Mesenchymal stem cell (in vitro differentiated cells and primary cell): ENCODE data around the gene MSANTD4.
"Not testable (repeated sequence)": the region's sequence is repeated elsewhere in the genome, so short reads cannot be mapped to it uniquely, and the experiment has no call there.

Experiments used
- DNase-seq: peaks from one replicate; pipeline ENCODE4 v3.0.0-alpha.2; 2013
- H2AFZ ChIP-seq: one replicate; pipeline ENCODE4 v1.6.1; 2013; ENCODE audit warnings: low read depth, mild to moderate bottlenecking, control low read depth, inconsistent platforms, low read length, moderate library complexity
- H2AK5ac ChIP-seq: 2 replicates; pipeline ENCODE4 v1.6.1; 2013; ENCODE audit warnings: low read length, moderate library complexity, mild to moderate bottlenecking, inconsistent platforms; ENCODE audit not compliant: severe bottlenecking
- H2BK120ac ChIP-seq: one replicate; pipeline ENCODE4 v1.6.1; 2013; ENCODE audit warnings: low read depth, mild to moderate bottlenecking, inconsistent platforms, low read length, moderate library complexity
- H2BK12ac ChIP-seq, 2 experiments: one replicate each; pipeline ENCODE4 v1.6.1; 2013; ENCODE audit warnings: inconsistent platforms in 2 of 2, low read length in 2 of 2, mild to moderate bottlenecking in 2 of 2, moderate library complexity in 2 of 2, control low read depth in 1 of 2
- H2BK15ac ChIP-seq: one replicate; pipeline ENCODE4 v1.6.1; 2013; ENCODE audit warnings: mild to moderate bottlenecking, low read depth, inconsistent platforms; ENCODE audit not compliant: poor library complexity, severe bottlenecking
- H2BK5ac ChIP-seq: 2 replicates; pipeline ENCODE4 v1.6.1; 2013; ENCODE audit warnings: low read depth, mild to moderate bottlenecking, low read length, control low read depth, inconsistent platforms; ENCODE audit not compliant: poor library complexity, severe bottlenecking
- H3K14ac ChIP-seq, 2 experiments: one replicate each; pipeline ENCODE4 v1.6.1; 2013; ENCODE audit warnings: inconsistent platforms in 2 of 2, low read length in 2 of 2, control low read depth in 1 of 2, mild to moderate bottlenecking in 1 of 2, moderate library complexity in 1 of 2
- H3K18ac ChIP-seq, 2 experiments: one replicate each; pipeline ENCODE4 v1.6.1; 2013; ENCODE audit warnings: inconsistent platforms in 2 of 2, low read length in 2 of 2, control low read depth in 1 of 2, low read depth in 1 of 2, mild to moderate bottlenecking in 1 of 2
- H3K23ac ChIP-seq, 2 experiments: one replicate each; pipeline ENCODE4 v1.6.1; 2013; ENCODE audit warnings: inconsistent platforms in 2 of 2, low read length in 2 of 2, mild to moderate bottlenecking in 2 of 2, moderate library complexity in 2 of 2, control low read depth in 1 of 2
- H3K27ac ChIP-seq: 2 replicates; pipeline ENCODE4 v1.5.1; 2013; ENCODE audit warnings: mild to moderate bottlenecking, moderate library complexity, low read length, control low read depth, inconsistent platforms; ENCODE audit not compliant: poor library complexity, severe bottlenecking
- H3K27me3 ChIP-seq, 2 experiments: 2 replicates each; pipeline versions ENCODE4 v1.6.1 to v1.7.0; 2013; ENCODE audit warnings: low read length in 2 of 2, mild to moderate bottlenecking in 2 of 2, moderate library complexity in 2 of 2, control low read depth in 1 of 2, inconsistent platforms in 1 of 2; ENCODE audit not compliant: control insufficient read depth in 1 of 2, insufficient read depth in 1 of 2
- H3K36me3 ChIP-seq, 2 experiments: 2 replicates each; pipeline versions ENCODE4 v1.6.1 to v1.7.0; 2013; ENCODE audit warnings: low read length in 2 of 2, control low read depth in 1 of 2, inconsistent platforms in 1 of 2, low read depth in 1 of 2, mild to moderate bottlenecking in 1 of 2; ENCODE audit not compliant: insufficient read depth in 2 of 2, control insufficient read depth in 1 of 2
- H3K4ac ChIP-seq, 2 experiments: one replicate each; pipeline ENCODE4 v1.6.1; 2013; ENCODE audit warnings: inconsistent platforms in 2 of 2, low read length in 2 of 2, mild to moderate bottlenecking in 2 of 2, moderate library complexity in 2 of 2, control low read depth in 1 of 2, low read depth in 1 of 2
- H3K4me1 ChIP-seq: 2 replicates; pipeline ENCODE4 v1.6.1; 2013; ENCODE audit warnings: low read depth, low read length, control low read depth; ENCODE audit not compliant: control insufficient read depth, insufficient read depth
- H3K4me2 ChIP-seq: 2 replicates; pipeline ENCODE4 v1.6.1; 2013; ENCODE audit warnings: low read length, mild to moderate bottlenecking, inconsistent platforms; ENCODE audit not compliant: poor library complexity, severe bottlenecking
- H3K4me3 ChIP-seq, 2 experiments: 2 replicates each; pipeline versions ENCODE4 v1.5.1 to v1.7.0; 2013; ENCODE audit warnings: low read length in 2 of 2, mild to moderate bottlenecking in 2 of 2, control low read depth in 1 of 2, low read depth in 1 of 2; ENCODE audit not compliant: insufficient read depth in 1 of 2
- H3K79me1 ChIP-seq: replicated peaks from 2 replicates; pipeline ENCODE4 v1.6.1; 2013; ENCODE audit warnings: mild to moderate bottlenecking, control low read depth, low read length, inconsistent platforms; ENCODE audit not compliant: poor library complexity, severe bottlenecking
- H3K9ac ChIP-seq: 2 replicates; pipeline ENCODE4 v1.7.0; 2013; ENCODE audit warnings: mild to moderate bottlenecking, low read length, moderate library complexity
- H3K9me3 ChIP-seq: 2 replicates; pipeline ENCODE4 v1.7.0; 2013; ENCODE audit warnings: mild to moderate bottlenecking, low read length; ENCODE audit not compliant: control insufficient read depth
- H4K8ac ChIP-seq: one replicate; pipeline ENCODE4 v1.6.1; 2013; ENCODE audit warnings: inconsistent platforms, mild to moderate bottlenecking, low read length, moderate library complexity
- H4K91ac ChIP-seq: one replicate; pipeline ENCODE4 v1.6.1; 2013; ENCODE audit warnings: mild to moderate bottlenecking, low read length, inconsistent platforms
- WGBS: methylation state at CpG from one replicate; pipeline ENCODE4 v1.1.7; 2013; ENCODE audit warnings: mixed read lengths; 5-methylcytosine and 5-hydroxymethylcytosine counted together

The MSANTD4 gene

GRCh38 chr11:106061954-106062949, 40.2 kb upstream of the MSANTD4 start:
- Histone ChIP-seq H3K4me1 (no peaks in the 10 kb centered on the region), H2BK12ac (no peak overlapping the region), H3K9ac (no peak overlapping the region), H2AFZ (no peak overlapping the region), H2BK120ac (no peak overlapping the region), H3K4ac (no peak overlapping the region), H2BK5ac (no peak overlapping the region), H3K4me2 (no peak overlapping the region), H3K18ac (no peak overlapping the region), H3K23ac (no peak overlapping the region), H2AK5ac (no peak overlapping the region), H3K27me3 (no peaks in the 10 kb centered on the region), H3K9me3 (no peaks in the 10 kb centered on the region), H4K91ac (no peak overlapping the region), H3K79me1 (peaks cover 10% of the 10 kb centered on the region), H3K14ac (no peak overlapping the region), H3K27ac (no peak overlapping the region), H3K4me3 (no peak overlapping the region), H3K36me3 (no peaks in the 10 kb centered on the region), H4K8ac (no peak overlapping the region), H2BK15ac (no peak overlapping the region)
- no peak for DNase-seq
- 97% methylated on average over 1 of the region's 1 CpG for WGBS

- no peak overlapping the region for H3K23ac ChIP-seq
- H3K79me1 ChIP-seq, result peaks cover 5% of the 10 kb centered on the region
- H2AFZ ChIP-seq, result no peak overlapping the region
- no peaks in the 10 kb centered on the region for H3K9me3 ChIP-seq
- no peak overlapping the region for H3K27ac ChIP-seq
- no peak overlapping the region for H2AK5ac ChIP-seq
- no peak overlapping the region for H2BK5ac ChIP-seq
- no peak overlapping the region for H3K4ac ChIP-seq
- H3K4me2 ChIP-seq, result no peak overlapping the region
- H3K36me3 ChIP-seq, result no peaks in the 10 kb centered on the region
- no peak overlapping the region for H3K9ac ChIP-seq
- H3K27me3 ChIP-seq, result no peaks in the 10 kb centered on the region
- H3K18ac ChIP-seq, result no peak overlapping the region
- no peak overlapping the region for H2BK12ac ChIP-seq
- H4K8ac ChIP-seq, result no peak overlapping the region
- no peak for DNase-seq
- no peak overlapping the region for H2BK120ac ChIP-seq
- no peaks in the 10 kb centered on the region for H3K4me1 ChIP-seq
- H4K91ac ChIP-seq, result no peak overlapping the region
- H2BK15ac ChIP-seq, result no peak overlapping the region
- no peak overlapping the region for H3K4me3 ChIP-seq
- no peak overlapping the region for H3K14ac ChIP-seq
Measured at GRCh38 chr11:106061249-106061784, 39.3 kb upstream of the MSANTD4 start.

GRCh38 chr11:106059617-106060016, 37.6 kb upstream of the MSANTD4 start:
- Histone ChIP-seq H2BK5ac (no peak overlapping the region), H3K23ac (no peak overlapping the region), H2AFZ (no peak overlapping the region), H3K36me3 (no peaks in the 10 kb centered on the region), H3K79me1 (peaks cover 3% of the 10 kb centered on the region), H3K4me2 (no peak overlapping the region), H2BK12ac (no peak overlapping the region), H3K9me3 (no peaks in the 10 kb centered on the region), H3K27me3 (no peaks in the 10 kb centered on the region), H2BK120ac (no peak overlapping the region), H2AK5ac (no peak overlapping the region), H4K8ac (no peak overlapping the region), H2BK15ac (no peak overlapping the region), H4K91ac (no peak overlapping the region), H3K14ac (no peak overlapping the region), H3K4ac (no peak overlapping the region), H3K4me3 (no peak overlapping the region), H3K18ac (no peak overlapping the region), H3K4me1 (no peaks in the 10 kb centered on the region), H3K9ac (no peak overlapping the region), H3K27ac (no peak overlapping the region)
- no CpG with 5 or more reads among the region's 1 CpG for WGBS
- DNase-seq, result no peak

- not testable (repeated sequence) for H2AK5ac ChIP-seq, H2BK12ac ChIP-seq, H3K4me3 ChIP-seq, H3K36me3 ChIP-seq, H3K23ac ChIP-seq, H3K4me2 ChIP-seq, H2BK15ac ChIP-seq, H3K27me3 ChIP-seq, H3K79me1 ChIP-seq, H2AFZ ChIP-seq, H3K27ac ChIP-seq, H2BK5ac ChIP-seq, H3K4me1 ChIP-seq, H2BK120ac ChIP-seq, H4K8ac ChIP-seq, H3K4ac ChIP-seq, H3K18ac ChIP-seq, H3K9ac ChIP-seq, H4K91ac ChIP-seq, H3K14ac ChIP-seq, DNase-seq, H3K9me3 ChIP-seq
- WGBS, result 96% methylated on average over 13 of the region's 14 CpGs
Measured at GRCh38 chr11:106058377-106058776, 36.3 kb upstream of the MSANTD4 start.
